ENCODE results near the gene ESR2.

The ESR2 gene

DNA sequence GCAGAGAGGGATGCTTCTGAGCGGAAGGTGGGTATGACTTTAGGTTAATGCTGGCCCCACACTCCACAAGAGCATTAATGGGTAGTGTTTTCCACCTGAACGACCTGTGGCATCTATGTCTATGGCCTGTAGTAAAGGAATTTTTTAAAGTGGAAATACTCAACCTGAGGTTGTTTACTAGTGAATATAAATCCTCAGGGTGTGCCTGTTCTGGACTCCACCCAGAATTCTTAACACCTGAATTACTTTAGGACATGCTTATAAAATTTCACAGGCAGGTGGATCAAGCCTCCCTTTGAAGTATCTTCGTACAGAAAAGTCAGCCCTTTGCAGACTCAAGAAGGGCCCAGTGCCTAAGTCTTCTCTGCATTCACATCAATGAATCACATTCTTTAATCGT, 196.1 kb downstream of the ESR2 start:
- Histone ChIP-seq H3K9me3 (ENCODE audit: low read length) (no peaks in the 10 kb centered on the region), H3K36me3 (ENCODE audit: insufficient read depth, low read length) (no peaks in the 10 kb centered on the region), H3K27ac (ENCODE audit: low read depth, low read length) (no peak overlapping the region), H3K9ac (ENCODE audit: low read length) (no peak overlapping the region), H3K4me3 (ENCODE audit: low read depth in 1 of 2, low read length in 2 of 2) (no peak overlapping the region), H3K27me3 (ENCODE audit: control insufficient read depth in 1 of 2, insufficient read depth in 2 of 2, low read length in 2 of 2) (no peaks in the 10 kb centered on the region), H3K4me1 (ENCODE audit: insufficient read depth, low read length) (no peaks in the 10 kb centered on the region)

DNA sequence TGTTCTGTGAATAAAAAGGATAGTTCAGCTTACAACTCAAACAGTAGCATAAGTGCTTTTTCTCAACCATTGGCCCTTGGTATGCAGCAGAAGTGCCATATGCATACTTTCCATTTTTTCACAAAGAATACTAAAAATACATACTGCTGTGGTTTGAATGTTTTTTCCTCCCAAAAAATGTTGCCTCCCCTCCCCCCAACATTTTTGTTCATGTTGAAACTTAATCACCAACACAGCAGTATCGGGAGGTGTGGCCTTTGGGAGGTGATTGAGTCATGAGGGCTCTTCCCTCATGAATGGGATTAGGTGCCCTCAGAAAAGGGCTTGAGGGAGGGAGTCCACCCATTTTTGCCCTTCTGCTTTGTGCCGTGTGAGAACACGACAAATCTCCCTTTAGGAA, 198.6 kb downstream of the ESR2 start:
- Histone ChIP-seq H3K36me3 (ENCODE audit: insufficient read depth, low read length) (peaks cover 4% of the 10 kb centered on the region), H3K4me3 (ENCODE audit: low read depth in 1 of 2, low read length in 2 of 2) (no peak overlapping the region), H3K9ac (ENCODE audit: low read length) (no peak overlapping the region), H3K27me3 (ENCODE audit: control insufficient read depth in 1 of 2, insufficient read depth in 2 of 2, low read length in 2 of 2) (no peaks in the 10 kb centered on the region), H3K9me3 (ENCODE audit: low read length) (no peaks in the 10 kb centered on the region), H3K4me1 (ENCODE audit: insufficient read depth, low read length) (no peaks in the 10 kb centered on the region), H3K27ac (ENCODE audit: low read depth, low read length) (no peak overlapping the region)

DNA sequence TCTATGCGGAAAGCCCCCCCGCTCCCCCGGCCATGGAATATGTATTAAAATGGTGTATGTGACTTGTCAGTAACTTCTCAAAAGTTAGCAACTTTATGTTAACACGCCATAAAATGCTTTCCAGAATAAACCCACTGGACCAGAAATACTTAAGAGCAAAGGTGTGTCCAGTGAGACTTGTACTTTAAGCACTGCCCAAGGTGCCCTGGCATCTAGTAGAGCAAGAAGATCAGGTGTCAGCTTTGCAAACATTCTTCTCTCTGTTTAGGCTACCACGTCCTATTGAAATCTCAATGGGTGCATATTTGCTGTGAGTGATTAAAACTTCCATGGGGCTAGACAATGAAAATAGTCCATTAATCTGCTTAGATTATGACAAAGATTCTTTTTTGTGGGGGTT, 201.2 kb downstream of the ESR2 start:
- H3K4me3 ChIP-seq (ENCODE audit: low read depth in 1 of 2, low read length in 2 of 2) = no peak overlapping the region
- no peaks in the 10 kb centered on the region for H3K9me3 ChIP-seq (ENCODE audit: low read length)
- no peaks in the 10 kb centered on the region for H3K4me1 ChIP-seq (ENCODE audit: insufficient read depth, low read length)
- peaks cover 4% of the 10 kb centered on the region for H3K36me3 ChIP-seq (ENCODE audit: insufficient read depth, low read length)
- no peak overlapping the region for H3K9ac ChIP-seq (ENCODE audit: low read length)
- no peak overlapping the region for H3K27ac ChIP-seq (ENCODE audit: low read depth, low read length)
- H3K27me3 ChIP-seq (ENCODE audit: control insufficient read depth in 1 of 2, insufficient read depth in 2 of 2, low read length in 2 of 2) = no peaks in the 10 kb centered on the region

DNA sequence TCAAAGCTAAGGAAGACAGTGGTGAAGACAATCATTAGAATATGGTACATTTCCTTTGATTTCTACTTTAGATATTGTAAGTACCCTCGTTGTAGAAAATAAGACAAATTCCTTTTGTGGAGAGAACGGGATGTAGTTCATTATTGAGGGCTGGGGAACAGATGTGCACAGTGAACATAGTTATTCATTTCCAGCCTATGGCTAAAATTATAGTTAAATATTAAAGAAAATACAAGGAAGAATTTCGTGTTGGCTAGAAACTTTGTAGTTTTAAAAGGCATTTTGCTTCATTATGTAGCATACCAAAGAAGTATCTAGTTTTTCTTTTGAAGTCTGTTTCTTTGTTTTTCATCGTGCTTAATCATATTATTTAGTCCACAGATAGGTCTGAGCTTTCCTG, 201.8 kb downstream of the ESR2 start:
- no peak overlapping the region for H3K4me3 ChIP-seq (ENCODE audit: low read depth in 1 of 2, low read length in 2 of 2)
- no peaks in the 10 kb centered on the region for H3K27me3 ChIP-seq (ENCODE audit: control insufficient read depth in 1 of 2, insufficient read depth in 2 of 2, low read length in 2 of 2)
- no peak overlapping the region for H3K9ac ChIP-seq (ENCODE audit: low read length)
- H3K36me3 ChIP-seq (ENCODE audit: insufficient read depth, low read length) = peaks cover 4% of the 10 kb centered on the region
- no peaks in the 10 kb centered on the region for H3K4me1 ChIP-seq (ENCODE audit: insufficient read depth, low read length)
- H3K9me3 ChIP-seq (ENCODE audit: low read length) = no peaks in the 10 kb centered on the region
- no peak overlapping the region for H3K27ac ChIP-seq (ENCODE audit: low read depth, low read length)

DNA sequence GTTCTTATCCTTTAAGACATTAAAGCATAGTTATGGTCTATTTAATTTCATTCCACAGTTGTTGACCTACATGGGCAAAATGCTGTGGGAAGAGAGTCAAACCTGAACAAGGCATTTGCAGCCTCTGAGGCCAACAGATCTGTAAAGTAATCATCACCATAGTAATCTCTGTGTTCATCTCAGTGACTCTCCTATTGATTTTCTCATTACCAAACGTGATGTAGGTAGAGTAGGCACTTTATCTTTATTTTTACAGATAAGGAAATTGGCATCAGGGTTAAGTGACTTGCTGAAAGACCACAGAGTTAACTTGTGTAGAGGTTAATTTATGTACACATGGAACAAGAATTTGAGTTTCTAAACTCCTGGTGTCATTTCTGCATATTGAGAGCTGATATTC, 203.0 kb downstream of the ESR2 start:
- Histone ChIP-seq H3K9ac (ENCODE audit: low read length) (no peak overlapping the region), H3K4me3 (ENCODE audit: low read depth in 1 of 2, low read length in 2 of 2) (no peak overlapping the region), H3K9me3 (ENCODE audit: low read length) (no peaks in the 10 kb centered on the region), H3K27ac (ENCODE audit: low read depth, low read length) (no peak overlapping the region), H3K36me3 (ENCODE audit: insufficient read depth, low read length) (peaks cover 4% of the 10 kb centered on the region), H3K4me1 (ENCODE audit: insufficient read depth, low read length) (no peaks in the 10 kb centered on the region), H3K27me3 (ENCODE audit: control insufficient read depth in 1 of 2, insufficient read depth in 2 of 2, low read length in 2 of 2) (no peaks in the 10 kb centered on the region)

DNA sequence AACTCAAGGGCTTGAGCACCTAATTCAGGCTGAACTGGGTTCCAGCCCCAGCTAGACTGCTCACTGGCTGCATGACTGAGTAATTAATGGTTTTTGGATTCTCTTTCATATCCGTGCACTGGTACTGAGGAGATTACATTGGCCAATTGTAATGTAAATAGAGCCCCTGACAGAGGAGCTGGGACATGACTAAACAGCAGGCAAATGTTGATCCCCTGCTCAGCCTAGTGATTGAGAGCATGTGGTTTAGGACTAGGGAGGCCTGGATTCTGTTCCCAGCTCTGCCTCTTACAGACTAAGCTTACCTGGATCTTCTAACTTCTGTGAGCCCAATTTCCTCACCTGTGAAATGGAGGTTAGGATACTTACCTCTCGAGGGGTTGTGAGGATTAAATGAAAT, 204.3 kb downstream of the ESR2 start:
- no peak overlapping the region for H3K9ac ChIP-seq (ENCODE audit: low read length)
- H3K27ac ChIP-seq (ENCODE audit: low read depth, low read length) = no peak overlapping the region
- no peaks in the 10 kb centered on the region for H3K9me3 ChIP-seq (ENCODE audit: low read length)
- H3K36me3 ChIP-seq (ENCODE audit: insufficient read depth, low read length) = peaks cover 4% of the 10 kb centered on the region
- H3K4me3 ChIP-seq (ENCODE audit: low read depth in 1 of 2, low read length in 2 of 2) = no peak overlapping the region
- no peaks in the 10 kb centered on the region for H3K27me3 ChIP-seq (ENCODE audit: control insufficient read depth in 1 of 2, insufficient read depth in 2 of 2, low read length in 2 of 2)
- no peaks in the 10 kb centered on the region for H3K4me1 ChIP-seq (ENCODE audit: insufficient read depth, low read length)

DNA sequence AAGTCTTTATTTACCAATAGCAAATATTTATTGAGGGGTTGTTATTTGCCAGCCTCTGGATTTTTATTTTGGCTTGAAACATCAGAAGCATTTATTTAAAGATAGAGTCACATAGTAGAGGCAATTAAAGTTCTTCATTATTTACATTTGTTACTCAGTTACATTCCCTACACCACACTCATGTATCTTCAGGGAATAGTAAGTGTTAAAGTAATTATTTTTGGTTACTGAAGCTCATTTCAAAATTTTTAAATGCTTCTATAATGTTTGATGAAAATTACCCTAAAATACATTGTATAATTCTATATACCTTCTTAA, 205.6 kb downstream of the ESR2 start:
- Histone ChIP-seq H3K27me3 (ENCODE audit: control insufficient read depth in 1 of 2, insufficient read depth in 2 of 2, low read length in 2 of 2) (no peaks in the 10 kb centered on the region), H3K27ac (ENCODE audit: low read depth, low read length) (no peak overlapping the region), H3K9ac (ENCODE audit: low read length) (no peak overlapping the region), H3K4me1 (ENCODE audit: insufficient read depth, low read length) (no peaks in the 10 kb centered on the region), H3K4me3 (ENCODE audit: low read depth in 1 of 2, low read length in 2 of 2) (no peak overlapping the region), H3K36me3 (ENCODE audit: insufficient read depth, low read length) (peaks cover 7% of the 10 kb centered on the region), H3K9me3 (ENCODE audit: low read length) (no peaks in the 10 kb centered on the region)

DNA sequence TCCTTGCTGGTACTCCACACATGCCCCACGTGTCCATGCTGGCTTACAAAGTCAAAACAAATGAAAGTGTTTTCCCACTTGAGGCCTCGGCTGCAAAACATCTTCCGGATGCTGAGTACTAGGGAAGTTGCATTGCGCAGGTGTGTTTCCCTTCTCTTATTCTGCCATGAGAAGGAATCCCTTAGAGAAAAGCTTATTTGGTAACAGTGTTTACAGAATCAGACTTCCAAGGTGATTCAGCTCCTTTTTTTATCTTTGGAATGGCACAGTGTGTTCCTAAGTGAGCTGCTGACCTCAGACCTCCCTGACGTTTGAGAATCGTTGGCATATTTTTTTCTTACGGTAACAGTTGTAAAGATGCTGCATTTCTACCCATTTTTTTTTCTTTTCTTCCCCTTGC, 211.3 kb downstream of the ESR2 start:
- peaks cover 10% of the 10 kb centered on the region for H3K36me3 ChIP-seq (ENCODE audit: insufficient read depth, low read length)

DNA sequence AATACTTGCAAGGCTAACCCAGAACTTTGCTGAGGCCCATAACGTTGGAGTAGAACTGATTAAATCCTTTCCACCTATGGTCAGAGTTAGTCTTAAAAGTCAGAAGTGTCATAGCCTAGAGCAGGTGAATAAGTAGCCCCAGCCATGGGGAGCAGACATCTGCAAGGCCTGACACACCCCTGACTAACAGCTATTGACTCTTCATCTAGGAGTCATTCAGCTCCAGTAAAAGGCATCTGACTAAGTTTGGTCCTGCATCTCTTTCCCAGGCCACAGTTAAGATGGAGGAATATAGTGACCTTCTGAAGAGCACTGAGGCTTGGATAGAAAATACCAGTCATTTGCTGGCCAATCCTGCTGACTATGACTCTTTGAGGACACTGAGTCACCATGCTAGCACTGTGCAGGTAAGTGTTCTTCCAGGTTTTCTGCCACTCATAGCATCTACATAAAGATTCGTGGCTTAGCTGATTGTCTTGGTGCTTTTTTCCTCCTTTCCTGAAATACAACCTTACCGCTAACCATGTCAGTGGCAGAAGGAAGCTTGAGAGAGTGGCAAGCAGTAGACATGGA, 212.9 kb downstream of the ESR2 start:
- H3K4me3 ChIP-seq (ENCODE audit: low read depth in 1 of 2, low read length in 2 of 2) = no peak overlapping the region
- H3K9ac ChIP-seq (ENCODE audit: low read length) = no peak overlapping the region
- H3K36me3 ChIP-seq (ENCODE audit: insufficient read depth, low read length) = peaks cover 10% of the 10 kb centered on the region
- no peaks in the 10 kb centered on the region for H3K4me1 ChIP-seq (ENCODE audit: insufficient read depth, low read length)
- H3K9me3 ChIP-seq (ENCODE audit: low read length) = no peaks in the 10 kb centered on the region
- H3K27me3 ChIP-seq (ENCODE audit: control insufficient read depth in 1 of 2, insufficient read depth in 2 of 2, low read length in 2 of 2) = no peaks in the 10 kb centered on the region
- H3K27ac ChIP-seq (ENCODE audit: low read depth, low read length) = no peak overlapping the region

More for the DNA sequence above, 211.3 kb downstream of the ESR2 start:
- H3K9ac ChIP-seq (ENCODE audit: low read length) = no peak overlapping the region
- H3K27me3 ChIP-seq (ENCODE audit: control insufficient read depth in 1 of 2, insufficient read depth in 2 of 2, low read length in 2 of 2) = no peaks in the 10 kb centered on the region
- H3K9me3 ChIP-seq (ENCODE audit: low read length) = no peaks in the 10 kb centered on the region
- H3K27ac ChIP-seq (ENCODE audit: low read depth, low read length) = no peak overlapping the region
- H3K4me1 ChIP-seq (ENCODE audit: insufficient read depth, low read length) = no peaks in the 10 kb centered on the region
- no peak overlapping the region for H3K4me3 ChIP-seq (ENCODE audit: low read depth in 1 of 2, low read length in 2 of 2)

DNA sequence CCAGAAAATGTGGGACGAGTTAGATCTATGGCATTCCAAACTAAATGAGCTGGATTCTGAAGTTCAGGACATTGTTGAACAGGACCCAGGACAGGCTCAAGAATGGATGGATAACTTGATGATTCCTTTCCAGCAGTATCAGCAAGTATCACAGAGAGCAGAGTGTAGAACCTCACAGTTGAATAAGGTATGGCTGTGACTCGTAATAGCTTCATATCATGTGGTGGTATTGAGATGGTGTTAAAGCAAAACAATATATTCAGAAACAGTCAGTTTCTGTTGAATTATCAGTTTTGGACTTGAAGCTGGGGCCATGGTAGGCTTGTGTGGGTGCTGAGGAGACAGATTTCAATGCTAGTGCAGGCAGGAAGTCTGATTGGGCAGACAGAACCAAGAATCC, 213.7 kb downstream of the ESR2 start:
- Histone ChIP-seq H3K27me3 (ENCODE audit: control insufficient read depth in 1 of 2, insufficient read depth in 2 of 2, low read length in 2 of 2) (no peaks in the 10 kb centered on the region), H3K4me3 (ENCODE audit: low read depth in 1 of 2, low read length in 2 of 2) (no peak overlapping the region), H3K36me3 (ENCODE audit: insufficient read depth, low read length) (peaks cover 10% of the 10 kb centered on the region), H3K9me3 (ENCODE audit: low read length) (no peaks in the 10 kb centered on the region), H3K27ac (ENCODE audit: low read depth, low read length) (no peak overlapping the region), H3K4me1 (ENCODE audit: insufficient read depth, low read length) (no peaks in the 10 kb centered on the region), H3K9ac (ENCODE audit: low read length) (no peak overlapping the region)

DNA sequence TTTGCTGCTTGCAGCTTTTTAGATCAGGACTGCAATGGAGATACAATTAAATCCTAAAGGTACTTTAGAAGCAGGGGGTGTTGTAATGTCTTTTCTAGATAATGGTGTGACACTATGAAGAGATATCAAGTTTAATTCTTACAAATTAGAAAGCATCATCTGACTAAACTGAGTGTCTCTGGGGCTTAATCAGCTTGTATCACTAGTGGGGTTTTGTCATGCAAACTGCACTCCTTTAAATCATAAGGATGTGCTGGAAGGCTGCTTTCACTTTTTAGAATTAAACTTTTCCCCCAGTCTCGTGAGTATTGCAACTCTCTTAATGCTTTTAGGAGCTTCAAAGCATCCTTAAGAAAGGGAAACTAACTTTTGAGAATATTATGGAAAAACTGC, 218.6 kb downstream of the ESR2 start:
- Histone ChIP-seq H3K27me3 (ENCODE audit: control insufficient read depth in 1 of 2, insufficient read depth in 2 of 2, low read length in 2 of 2) (no peaks in the 10 kb centered on the region), H3K27ac (ENCODE audit: low read depth, low read length) (no peak overlapping the region), H3K4me1 (ENCODE audit: insufficient read depth, low read length) (no peaks in the 10 kb centered on the region), H3K9ac (ENCODE audit: low read length) (no peak overlapping the region), H3K9me3 (ENCODE audit: low read length) (no peaks in the 10 kb centered on the region), H3K36me3 (ENCODE audit: insufficient read depth, low read length) (no peaks in the 10 kb centered on the region), H3K4me3 (ENCODE audit: low read depth in 1 of 2, low read length in 2 of 2) (no peak overlapping the region)

DNA sequence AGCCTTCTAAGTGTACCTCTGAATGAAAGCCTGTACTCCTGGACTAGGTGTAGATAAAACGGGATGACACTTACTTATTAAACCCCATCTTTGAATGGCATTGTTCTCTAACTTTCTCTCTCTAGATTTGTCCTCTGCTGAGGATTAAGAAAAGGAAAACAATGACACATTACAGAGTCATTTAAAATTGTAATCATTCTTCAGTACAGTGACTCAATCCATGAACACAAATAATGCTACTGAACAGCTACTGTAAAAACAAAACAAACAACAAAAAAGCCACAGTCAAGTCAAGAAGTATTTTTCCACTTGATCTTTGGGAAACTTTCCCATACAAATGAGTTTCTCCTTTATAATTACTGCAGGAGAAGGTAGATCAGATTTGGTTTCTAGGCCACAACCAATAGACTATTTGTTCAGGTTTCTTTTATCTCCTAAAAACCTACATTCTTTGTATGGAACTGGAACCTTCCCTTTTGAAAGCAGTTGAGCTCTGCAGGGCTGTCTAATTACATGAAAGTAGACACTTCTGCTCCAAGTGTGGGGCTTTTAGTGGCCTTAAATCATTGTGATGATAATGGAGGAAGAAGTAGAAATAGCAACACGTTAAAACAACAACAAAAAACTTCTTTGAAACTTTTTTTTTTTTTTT, 219.1 kb downstream of the ESR2 start:
- H3K36me3 ChIP-seq (ENCODE audit: insufficient read depth, low read length) = no peaks in the 10 kb centered on the region

More for the DNA sequence above, 219.1 kb downstream of the ESR2 start:
- Histone ChIP-seq H3K9me3 (ENCODE audit: low read length) (no peaks in the 10 kb centered on the region), H3K27me3 (ENCODE audit: control insufficient read depth in 1 of 2, insufficient read depth in 2 of 2, low read length in 2 of 2) (no peaks in the 10 kb centered on the region), H3K9ac (ENCODE audit: low read length) (no peak overlapping the region), H3K4me1 (ENCODE audit: insufficient read depth, low read length) (no peaks in the 10 kb centered on the region), H3K4me3 (ENCODE audit: low read depth in 1 of 2, low read length in 2 of 2) (no peak overlapping the region), H3K27ac (ENCODE audit: low read depth, low read length) (no peak overlapping the region)

All from muscle layer of colon (tissue), 2 donors.